Kidney (tissue), 14 donors: ENCODE measurements around the gene ATXN7L1. TPM values are rescaled to one million over a fixed set of nuclear protein-coding genes. Genes with fewer than 3 reads are reported as not detected.

Experiments used
- DNase-seq, 5 donors: peaks; one replicate each; pipeline ENCODE4 v3.0.0-alpha.2; 2013 to 2020
- FAIRE-seq: peaks from 2 replicates; lab custom pipeline; 2012; peaks lifted over from hg19 to GRCh38; lab: Jason Lieb, UNC
- H3K27ac ChIP-seq, 2 donors: one replicate each; pipeline ENCODE4 v1.7.0; 2013; ENCODE audit warnings: low read depth in 2 of 2, low read length in 2 of 2, inconsistent platforms in 1 of 2
- H3K27me3 ChIP-seq: one replicate; pipeline ENCODE4 v1.7.1; 2013; ENCODE audit warnings: low read length, inconsistent platforms; ENCODE audit not compliant: control insufficient read depth, insufficient read depth
- H3K36me3 ChIP-seq, 3 donors: one replicate each; pipeline versions ENCODE4 v1.7.0 to v1.7.1; 2013; ENCODE audit warnings: low read length in 3 of 3, control low read depth in 1 of 3, inconsistent platforms in 1 of 3; ENCODE audit not compliant: insufficient read depth in 3 of 3, control insufficient read depth in 2 of 3
- H3K4me1 ChIP-seq, 3 donors: one replicate each; pipeline versions ENCODE4 v1.7.0 to v1.7.1; 2013; ENCODE audit warnings: low read length in 3 of 3, inconsistent platforms in 1 of 3, low read depth in 1 of 3; ENCODE audit not compliant: control insufficient read depth in 2 of 3, insufficient read depth in 2 of 3
- H3K4me3 ChIP-seq, 3 donors: one replicate each; pipeline versions ENCODE4 v1.7.0 to v1.8.1; 2013; ENCODE audit warnings: low read length in 3 of 3, control low read depth in 1 of 3, inconsistent platforms in 1 of 3
- H3K9ac ChIP-seq, 3 donors: one replicate each; pipeline versions ENCODE4 v1.7.0 to v1.7.1; 2013; ENCODE audit warnings: low read length in 3 of 3, control low read depth in 1 of 3, inconsistent platforms in 1 of 3
- H3K9me3 ChIP-seq, 3 donors: one replicate each; pipeline versions ENCODE4 v1.7.0 to v1.7.1; 2013; ENCODE audit warnings: low read length in 3 of 3, control low read depth in 1 of 3, inconsistent platforms in 1 of 3; ENCODE audit not compliant: control insufficient read depth in 2 of 3, insufficient read depth in 1 of 3
- intact Hi-C: fragments of 100-400 bp; cut with DNase I; formaldehyde crosslinking; loops from one replicate; pipeline ENCODE4 v1.11.1; 2022
- polyA plus RNA-seq: library from polyadenylated mRNA; stranded (reverse); fragments of 350-450 nt; fragmentation: Illumina TruSeq; extraction: RNeasy Lipid Tissue Mini Kit (QIAGEN cat#74804); gene quantifications from one replicate; pipeline ENCODE4 v1.2.3, GENCODE V29; 2014; ENCODE audit warnings: low read depth, low replicate concordance; ENCODE audit not compliant: insufficient read depth
- total RNA-seq: library from RNA; stranded (reverse); fragmentation: NEBNext Ultra II Directional; extraction: Animal tissue kit (Norgen Biotek cat#: 25700); gene quantifications from one replicate; pipeline ENCODE4 v1.2.1, GENCODE V29; 2021
- TF ChIP-seq, protein P1 (sequence below): IDR thresholded peaks from 3 replicates; pipeline ENCODE4 v1.5.1; 2012; ENCODE audit warnings: mild to moderate bottlenecking, moderate library complexity, borderline replicate concordance; ENCODE audit not compliant: insufficient read depth; ENCODE audit errors: extremely low read depth
- donor health status: control.
- donor health status: control.
- donor health status: control.
- donor health status: control.
- donor health status: control.
- donor health status: DM: yes; HTN: yes; CAD: no.
- donor health status: Normal renal cell carcinoma (clear cell type).

ATXN7L1 gene
- total and polyA plus RNA-seq, 2 donors from 2014 or later: 12.5 to 18.5 TPM

- DNase-seq: no peak
- H3K9me3 ChIP-seq: no peaks in the 10 kb centered on the region
- H3K27me3 ChIP-seq: no peaks in the 10 kb centered on the region
- peaks cover 0 to 2% (median 0%) of the 10 kb centered on the region in 3 donors for H3K4me1 ChIP-seq
- H3K36me3 ChIP-seq: no peaks in the 10 kb centered on the region
- FAIRE-seq: no peak
- intact Hi-C loops: no loop called here
- H3K9ac ChIP-seq: no peak overlapping the region
- TF ChIP-seq, protein P1, sequence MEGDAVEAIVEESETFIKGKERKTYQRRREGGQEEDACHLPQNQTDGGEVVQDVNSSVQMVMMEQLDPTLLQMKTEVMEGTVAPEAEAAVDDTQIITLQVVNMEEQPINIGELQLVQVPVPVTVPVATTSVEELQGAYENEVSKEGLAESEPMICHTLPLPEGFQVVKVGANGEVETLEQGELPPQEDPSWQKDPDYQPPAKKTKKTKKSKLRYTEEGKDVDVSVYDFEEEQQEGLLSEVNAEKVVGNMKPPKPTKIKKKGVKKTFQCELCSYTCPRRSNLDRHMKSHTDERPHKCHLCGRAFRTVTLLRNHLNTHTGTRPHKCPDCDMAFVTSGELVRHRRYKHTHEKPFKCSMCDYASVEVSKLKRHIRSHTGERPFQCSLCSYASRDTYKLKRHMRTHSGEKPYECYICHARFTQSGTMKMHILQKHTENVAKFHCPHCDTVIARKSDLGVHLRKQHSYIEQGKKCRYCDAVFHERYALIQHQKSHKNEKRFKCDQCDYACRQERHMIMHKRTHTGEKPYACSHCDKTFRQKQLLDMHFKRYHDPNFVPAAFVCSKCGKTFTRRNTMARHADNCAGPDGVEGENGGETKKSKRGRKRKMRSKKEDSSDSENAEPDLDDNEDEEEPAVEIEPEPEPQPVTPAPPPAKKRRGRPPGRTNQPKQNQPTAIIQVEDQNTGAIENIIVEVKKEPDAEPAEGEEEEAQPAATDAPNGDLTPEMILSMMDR: no peak
- no peak overlapping the region for H3K4me3 ChIP-seq
- no peak overlapping the region for H3K27ac ChIP-seq
Measured at GRCh38 chr7:105816266-105816843, 60.0 kb downstream of the ATXN7L1 start.

- H3K4me3 ChIP-seq: no peak overlapping the region
- H3K9me3 ChIP-seq: no peaks in the 10 kb centered on the region
- TF ChIP-seq, protein P1: no peak
- DNase-seq: peak in 1 of 5 donors; percentile 57
- no peak for FAIRE-seq
- H3K36me3 ChIP-seq: no peaks in the 10 kb centered on the region
- no peak overlapping the region for H3K9ac ChIP-seq
- H3K27me3 ChIP-seq: no peaks in the 10 kb centered on the region
- no peak overlapping the region for H3K27ac ChIP-seq
- peaks cover 0 to 2% (median 0%) of the 10 kb centered on the region in 3 donors for H3K4me1 ChIP-seq
- intact Hi-C loops: no loop called here
Measured at GRCh38 chr7:105815576-105815975, 60.8 kb downstream of the ATXN7L1 start.

- FAIRE-seq (no peak), DNase-seq (no peak)
- H3K27me3 ChIP-seq: no peaks in the 10 kb centered on the region
- no peak overlapping the region for H3K4me3 ChIP-seq
- H3K9me3 ChIP-seq: no peaks in the 10 kb centered on the region
- H3K4me1 ChIP-seq: peaks cover 0 to 2% (median 0%) of the 10 kb centered on the region in 3 donors
- no peak overlapping the region for H3K9ac ChIP-seq
- H3K36me3 ChIP-seq: peaks cover 0 to under 1% (median 0%) of the 10 kb centered on the region in 3 donors
- intact Hi-C loops: no loop called here
- no peak overlapping the region for H3K27ac ChIP-seq
- TF ChIP-seq, protein P1: no peak
Measured at GRCh38 chr7:105814481-105814880, 61.9 kb downstream of the ATXN7L1 start.
